ENCODE results near the gene FUT1.

Gene FUT1

DNA sequence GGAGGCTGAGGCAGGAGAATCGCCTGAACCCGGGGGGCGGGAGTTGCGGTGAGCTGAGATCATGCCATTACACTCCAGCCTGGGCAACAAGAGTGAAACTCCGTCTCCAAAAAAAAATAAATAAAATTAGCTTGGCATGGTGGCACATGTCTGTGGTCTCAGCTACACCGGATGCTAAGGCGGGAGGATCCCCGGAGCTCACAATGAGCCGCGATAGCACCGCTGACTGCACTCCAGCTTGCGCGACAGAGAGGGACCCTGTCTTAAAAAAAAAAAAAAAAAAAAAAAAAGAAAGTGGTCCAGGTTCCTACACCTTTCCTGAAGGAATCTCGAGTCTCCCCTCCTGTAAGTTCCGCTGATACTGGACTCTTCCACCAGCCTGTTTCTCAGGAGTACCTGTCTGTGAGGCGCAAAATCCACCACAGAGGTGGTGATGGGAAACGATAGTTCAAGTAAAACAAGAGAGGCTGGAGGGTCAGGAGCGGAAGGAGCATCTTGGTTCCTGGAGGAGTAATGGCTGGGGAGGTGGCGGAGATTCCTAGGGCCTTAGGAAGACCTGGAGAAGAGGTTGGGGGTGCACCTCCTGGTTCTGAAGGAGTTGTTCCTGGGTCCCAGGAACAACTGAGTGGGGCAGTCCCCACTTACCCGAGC is 471 bp downstream of the FUT1 start:
- no peaks in the 10 kb centered on the region for H3K9me3 ChIP-seq (ENCODE audit: control insufficient read depth in 1 of 2, low read length in 2 of 2)
- peak overlapping the region; percentile 26 for H3K27ac ChIP-seq (ENCODE audit: low read depth, low read length)
- H3K27me3 ChIP-seq (ENCODE audit: control insufficient read depth in 1 of 2, insufficient read depth in 2 of 2, low read length in 2 of 2) = peaks cover 0 to 3% of the 10 kb centered on the region in 2 donors
- peaks cover 0 to 4% of the 10 kb centered on the region in 2 donors for H3K36me3 ChIP-seq (ENCODE audit: control insufficient read depth in 1 of 2, insufficient read depth in 2 of 2, low read length in 2 of 2)
- peaks cover 5 to 15% of the 10 kb centered on the region in 2 donors for H3K4me1 ChIP-seq (ENCODE audit: control insufficient read depth in 1 of 2, insufficient read depth in 2 of 2, low read length in 2 of 2)
- H3K4me3 ChIP-seq (ENCODE audit: low read depth in 1 of 2, low read length in 2 of 2) = peak overlapping the region; percentile 34 to 59
- H3K9ac ChIP-seq (ENCODE audit: low read depth in 1 of 2, low read length in 2 of 2) = peak overlapping the region; percentile 23 to 64

DNA sequence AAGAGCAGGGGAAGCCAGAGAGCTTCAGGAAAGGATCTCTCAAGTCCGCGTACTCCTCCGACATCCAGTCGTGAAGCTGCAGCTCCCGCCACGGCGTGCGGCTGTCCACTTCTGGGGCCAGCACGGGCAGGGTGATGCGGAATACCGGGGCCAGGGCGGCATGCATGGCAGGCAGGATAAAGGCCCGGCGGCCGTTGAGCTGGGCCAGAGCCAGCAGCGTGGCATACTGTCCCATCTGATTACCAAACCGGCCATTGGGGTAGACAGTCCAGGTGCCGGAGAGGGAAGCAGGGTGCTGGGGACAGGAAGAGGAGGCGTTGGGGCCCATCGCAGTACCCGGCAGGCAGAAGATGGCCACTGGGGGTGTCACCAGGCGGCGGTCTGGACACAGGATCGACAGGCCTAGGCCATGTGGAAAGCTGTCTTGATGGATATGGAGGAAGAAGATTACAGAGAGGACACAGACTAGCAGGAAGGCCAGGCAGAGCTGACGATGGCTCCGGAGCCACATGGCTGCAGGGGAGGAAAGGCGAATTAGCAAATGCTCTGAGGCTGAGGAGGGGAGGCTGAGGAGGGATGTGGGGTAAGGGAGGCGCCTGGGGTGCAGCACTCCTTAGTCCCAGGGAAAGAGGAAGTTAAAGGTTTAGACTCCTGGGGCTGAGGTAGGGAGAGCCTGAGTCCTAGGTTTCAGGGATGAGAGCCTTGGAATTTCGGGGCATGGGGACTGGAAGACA is 1.5 kb downstream of the FUT1 start:
- no peaks in the 10 kb centered on the region for H3K9me3 ChIP-seq (ENCODE audit: control insufficient read depth in 1 of 2, low read length in 2 of 2)
- H3K4me3 ChIP-seq (ENCODE audit: low read depth in 1 of 2, low read length in 2 of 2) = no peak overlapping the region
- H3K27ac ChIP-seq (ENCODE audit: low read depth, low read length) = no peak overlapping the region
- no peak overlapping the region for H3K9ac ChIP-seq (ENCODE audit: low read depth in 1 of 2, low read length in 2 of 2)
- H3K4me1 ChIP-seq (ENCODE audit: control insufficient read depth in 1 of 2, insufficient read depth in 2 of 2, low read length in 2 of 2) = peaks cover 5 to 15% of the 10 kb centered on the region in 2 donors
- peaks cover 0 to 3% of the 10 kb centered on the region in 2 donors for H3K27me3 ChIP-seq (ENCODE audit: control insufficient read depth in 1 of 2, insufficient read depth in 2 of 2, low read length in 2 of 2)
- peaks cover 0 to 4% of the 10 kb centered on the region in 2 donors for H3K36me3 ChIP-seq (ENCODE audit: control insufficient read depth in 1 of 2, insufficient read depth in 2 of 2, low read length in 2 of 2)

DNA sequence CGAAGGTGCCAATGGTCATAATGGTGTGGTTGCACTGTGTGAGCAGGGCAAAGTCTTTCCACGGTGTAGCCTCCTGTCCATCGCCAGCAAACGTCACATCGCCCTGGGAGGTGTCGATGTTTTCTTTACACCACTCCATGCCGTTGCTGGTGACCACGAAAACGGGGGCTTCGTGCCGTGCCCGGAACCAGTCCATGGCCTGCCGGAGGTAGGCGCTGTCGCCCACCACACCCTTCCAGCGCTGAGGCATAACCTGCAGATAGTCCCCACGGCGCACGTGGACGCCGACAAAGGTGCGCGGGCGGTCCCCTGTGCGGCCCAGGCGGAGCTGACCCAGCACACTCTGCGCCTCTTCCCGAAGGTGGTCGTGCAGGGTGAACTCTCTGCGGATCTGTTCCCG is 2.1 kb downstream of the FUT1 start:
- Histone ChIP-seq H3K4me1 (ENCODE audit: control insufficient read depth in 1 of 2, insufficient read depth in 2 of 2, low read length in 2 of 2) (peaks cover 5 to 15% of the 10 kb centered on the region in 2 donors), H3K4me3 (ENCODE audit: low read depth in 1 of 2, low read length in 2 of 2) (no peak overlapping the region), H3K9me3 (ENCODE audit: control insufficient read depth in 1 of 2, low read length in 2 of 2) (no peaks in the 10 kb centered on the region), H3K27ac (ENCODE audit: low read depth, low read length) (no peak overlapping the region), H3K36me3 (ENCODE audit: control insufficient read depth in 1 of 2, insufficient read depth in 2 of 2, low read length in 2 of 2) (peaks cover 0 to 4% of the 10 kb centered on the region in 2 donors), H3K27me3 (ENCODE audit: control insufficient read depth in 1 of 2, insufficient read depth in 2 of 2, low read length in 2 of 2) (peaks cover 0 to 3% of the 10 kb centered on the region in 2 donors), H3K9ac (ENCODE audit: low read depth in 1 of 2, low read length in 2 of 2) (no peak overlapping the region)

DNA sequence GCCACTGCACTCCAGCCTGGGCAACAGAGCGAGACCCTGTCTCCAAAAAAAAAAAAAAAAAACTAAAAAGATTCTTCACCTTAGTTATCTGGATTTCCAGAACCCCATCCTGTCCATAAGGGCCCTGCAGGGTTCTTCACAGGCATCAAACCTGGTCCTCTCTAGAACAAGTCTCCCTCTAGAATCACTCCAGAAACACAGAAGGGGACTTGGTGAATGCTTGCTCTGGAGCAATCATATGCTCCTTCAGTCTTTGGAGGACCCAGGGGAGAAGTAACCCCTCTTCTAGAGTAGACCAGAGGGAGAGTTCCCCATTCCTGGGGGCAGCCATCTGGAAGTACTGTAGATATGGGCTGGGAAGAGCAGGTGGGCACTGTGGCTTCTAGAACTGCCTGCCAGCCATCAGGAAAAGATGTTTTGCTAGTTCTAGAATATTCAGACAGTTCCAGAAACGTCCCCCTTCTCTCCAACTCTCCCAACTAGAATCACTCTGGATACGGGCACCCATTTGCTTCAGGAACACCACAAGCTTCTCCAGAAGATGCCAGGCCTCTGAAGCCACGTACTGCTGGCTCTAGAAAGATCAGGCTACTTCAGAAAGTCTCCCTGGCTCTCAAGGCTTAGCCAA is 2.8 kb downstream of the FUT1 start:
- H3K9me3 ChIP-seq (ENCODE audit: control insufficient read depth in 1 of 2, low read length in 2 of 2) = no peaks in the 10 kb centered on the region
- no peak overlapping the region for H3K4me3 ChIP-seq (ENCODE audit: low read depth in 1 of 2, low read length in 2 of 2)
- H3K4me1 ChIP-seq (ENCODE audit: control insufficient read depth in 1 of 2, insufficient read depth in 2 of 2, low read length in 2 of 2) = peaks cover 5 to 15% of the 10 kb centered on the region in 2 donors
- H3K9ac ChIP-seq (ENCODE audit: low read depth in 1 of 2, low read length in 2 of 2) = no peak overlapping the region
- H3K36me3 ChIP-seq (ENCODE audit: control insufficient read depth in 1 of 2, insufficient read depth in 2 of 2, low read length in 2 of 2) = peaks cover 0 to 4% of the 10 kb centered on the region in 2 donors
- H3K27ac ChIP-seq (ENCODE audit: low read depth, low read length) = no peak overlapping the region
- peaks cover 0 to 3% of the 10 kb centered on the region in 2 donors for H3K27me3 ChIP-seq (ENCODE audit: control insufficient read depth in 1 of 2, insufficient read depth in 2 of 2, low read length in 2 of 2)

DNA sequence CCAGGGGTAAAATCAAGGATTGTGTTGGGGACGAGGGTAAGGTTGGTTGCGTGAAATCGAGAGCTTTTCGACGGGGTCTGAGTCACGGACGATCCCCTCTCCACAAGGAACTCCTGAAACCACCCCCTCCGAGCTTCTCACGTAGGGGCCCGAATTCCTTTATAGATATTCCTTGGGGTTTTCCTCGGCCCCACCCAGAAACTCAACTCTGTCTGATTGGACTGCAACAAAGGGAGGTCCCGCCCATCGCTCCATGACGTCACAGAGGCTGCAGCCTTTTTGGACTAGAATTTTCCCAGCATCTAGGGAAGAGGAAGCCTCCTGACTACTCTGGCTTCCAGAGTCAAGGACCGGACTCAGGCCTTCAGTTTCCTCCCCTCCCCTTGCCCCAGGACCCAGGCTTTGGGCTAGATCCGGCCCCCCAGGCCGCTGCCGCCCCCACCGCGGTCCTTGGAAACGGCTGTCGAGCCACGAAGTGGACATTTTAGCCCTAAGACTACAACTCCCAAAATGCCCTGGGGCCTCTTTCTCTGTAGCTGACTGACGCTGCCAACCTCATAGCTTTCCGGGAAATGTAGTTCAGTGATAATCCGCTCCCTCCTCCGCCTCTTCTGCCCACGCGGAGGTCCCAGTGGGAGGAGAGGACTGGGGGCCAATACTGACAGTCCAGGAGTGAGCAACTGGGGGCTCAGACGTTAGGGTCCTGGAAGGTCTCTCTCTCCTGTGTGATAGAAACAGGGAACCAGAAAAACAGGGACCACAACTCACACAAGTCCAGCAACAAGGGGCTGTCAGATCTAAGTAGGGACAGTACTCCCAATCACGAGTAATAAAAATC is 5.5 kb downstream of the FUT1 start, which contains the start of gene IZUMO1:
Gene IZUMO1, minus strand, starts transcription at position 172 of the 838 bp plus-strand sequence. CDS start 1,050 bp downstream, outside the sequence.
- H3K27me3 ChIP-seq (ENCODE audit: control insufficient read depth in 1 of 2, insufficient read depth in 2 of 2, low read length in 2 of 2) = peaks cover 0 to 3% of the 10 kb centered on the region in 2 donors
- H3K27ac ChIP-seq (ENCODE audit: low read depth, low read length) = peak within 1 kb of the TSS; percentile 18
- H3K4me1 ChIP-seq (ENCODE audit: control insufficient read depth in 1 of 2, insufficient read depth in 2 of 2, low read length in 2 of 2) = peaks cover 0 to 2% of the 10 kb centered on the region in 2 donors
- no peak within 1 kb of the TSS for H3K9ac ChIP-seq (ENCODE audit: low read depth in 1 of 2, low read length in 2 of 2)
- H3K9me3 ChIP-seq (ENCODE audit: control insufficient read depth in 1 of 2, low read length in 2 of 2) = no peaks in the 10 kb centered on the region
- peak within 1 kb of the TSS; percentile 36 to 53 for H3K4me3 ChIP-seq (ENCODE audit: low read depth in 1 of 2, low read length in 2 of 2)
- H3K36me3 ChIP-seq (ENCODE audit: control insufficient read depth in 1 of 2, insufficient read depth in 2 of 2, low read length in 2 of 2) = peaks cover 0 to 4% of the 10 kb centered on the region in 2 donors

DNA sequence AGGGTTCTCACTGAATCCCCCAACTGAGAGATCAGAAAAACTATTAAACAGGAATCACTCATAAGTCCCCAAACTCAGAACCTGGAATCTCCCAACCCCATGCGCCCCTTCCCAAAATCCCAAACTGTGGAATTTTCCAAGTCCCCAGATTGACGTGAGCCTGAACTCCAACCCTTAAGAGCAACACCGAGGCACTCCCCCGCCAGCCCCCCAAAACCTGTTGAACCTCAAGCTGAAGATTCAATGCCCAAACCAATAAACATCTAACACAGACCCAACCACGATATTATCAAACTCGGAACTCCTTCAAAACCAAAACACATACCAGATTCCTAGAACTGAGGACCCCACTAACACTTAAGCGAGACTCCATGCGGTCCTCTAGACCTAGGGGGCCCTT is 6.3 kb downstream of the FUT1 start:
- Histone ChIP-seq H3K9ac (ENCODE audit: low read depth in 1 of 2, low read length in 2 of 2) (no peak overlapping the region), H3K27me3 (ENCODE audit: control insufficient read depth in 1 of 2, insufficient read depth in 2 of 2, low read length in 2 of 2) (peaks cover 0 to 3% of the 10 kb centered on the region in 2 donors), H3K27ac (ENCODE audit: low read depth, low read length) (no peak overlapping the region), H3K4me1 (ENCODE audit: control insufficient read depth in 1 of 2, insufficient read depth in 2 of 2, low read length in 2 of 2) (peaks cover 4 to 6% of the 10 kb centered on the region in 2 donors), H3K9me3 (ENCODE audit: control insufficient read depth in 1 of 2, low read length in 2 of 2) (no peaks in the 10 kb centered on the region), H3K36me3 (ENCODE audit: control insufficient read depth in 1 of 2, insufficient read depth in 2 of 2, low read length in 2 of 2) (peaks cover 0 to 4% of the 10 kb centered on the region in 2 donors), H3K4me3 (ENCODE audit: low read depth in 1 of 2, low read length in 2 of 2) (peak overlapping the region in 1 of 2 donors; percentile 36)

DNA sequence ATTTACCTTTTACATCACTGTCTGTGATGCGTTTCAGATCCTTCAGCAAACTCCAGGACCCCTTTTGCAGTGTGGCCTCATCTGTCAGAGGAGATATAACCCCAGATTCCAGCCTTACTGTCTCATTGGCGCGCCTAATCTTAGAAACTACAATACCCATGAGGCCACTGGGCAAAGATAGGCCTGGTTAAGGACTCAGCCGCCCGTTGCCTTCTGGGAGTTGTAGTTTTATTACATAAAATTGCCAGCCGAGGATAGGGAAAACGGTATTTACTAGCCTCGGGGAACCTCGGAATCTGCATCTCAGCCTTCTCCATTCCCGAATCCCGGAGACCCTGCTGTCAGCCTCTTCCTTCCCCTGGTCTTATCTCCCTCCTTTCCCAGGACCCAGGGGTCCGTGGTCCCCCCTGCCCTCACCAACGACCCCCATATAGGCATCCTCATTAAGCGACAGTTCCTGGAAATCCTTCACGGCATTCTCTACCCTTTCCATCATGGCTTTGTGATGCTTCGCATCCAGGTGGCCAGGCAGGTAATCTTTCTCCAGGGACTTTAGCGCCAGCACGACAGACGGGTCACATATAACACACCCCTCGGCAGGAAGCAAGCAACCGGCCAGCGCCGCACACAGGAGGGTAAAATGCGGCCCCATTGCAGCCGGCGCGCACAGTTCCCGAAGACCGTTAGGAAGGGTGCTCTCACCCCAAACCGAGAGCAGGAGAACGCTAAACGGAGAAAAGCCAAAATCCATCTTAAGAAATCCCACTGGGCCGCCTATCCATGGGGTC is 7.0 kb downstream of the FUT1 start:
- H3K27ac ChIP-seq (ENCODE audit: low read depth, low read length) = no peak overlapping the region

DNA sequence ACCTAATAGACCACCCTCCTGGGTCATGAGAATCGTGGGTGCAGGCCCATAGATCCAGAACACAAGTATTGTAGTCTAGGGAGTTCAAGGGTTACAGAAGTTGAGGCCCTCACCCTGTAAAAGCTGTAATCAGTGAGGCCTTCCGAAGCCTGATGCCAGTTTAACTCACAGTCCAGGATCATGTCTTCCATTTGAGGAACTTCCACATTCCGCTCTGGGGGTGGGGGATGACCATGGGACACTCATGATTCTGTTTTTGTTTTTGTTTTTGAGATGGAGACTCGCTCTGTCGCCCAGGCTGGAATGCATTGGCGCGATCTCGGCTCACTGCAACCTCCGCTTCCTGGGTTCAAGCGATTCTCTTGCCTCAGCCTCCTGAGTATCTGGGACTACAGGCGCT is 10.3 kb downstream of the FUT1 start:
- H3K9me3 ChIP-seq (ENCODE audit: control insufficient read depth in 1 of 2, low read length in 2 of 2) = no peaks in the 10 kb centered on the region
- H3K27ac ChIP-seq (ENCODE audit: low read depth, low read length) = no peak overlapping the region
- no peak overlapping the region for H3K9ac ChIP-seq (ENCODE audit: low read depth in 1 of 2, low read length in 2 of 2)
- H3K4me1 ChIP-seq (ENCODE audit: control insufficient read depth in 1 of 2, insufficient read depth in 2 of 2, low read length in 2 of 2) = peaks cover 21 to 22% of the 10 kb centered on the region in 2 donors
- no peaks in the 10 kb centered on the region for H3K36me3 ChIP-seq (ENCODE audit: control insufficient read depth in 1 of 2, insufficient read depth in 2 of 2, low read length in 2 of 2)
- peaks cover 0 to 5% of the 10 kb centered on the region in 2 donors for H3K27me3 ChIP-seq (ENCODE audit: control insufficient read depth in 1 of 2, insufficient read depth in 2 of 2, low read length in 2 of 2)
- no peak overlapping the region for H3K4me3 ChIP-seq (ENCODE audit: low read depth in 1 of 2, low read length in 2 of 2)

More for the DNA sequence above, 7.0 kb downstream of the FUT1 start:
- Histone ChIP-seq H3K27me3 (ENCODE audit: control insufficient read depth in 1 of 2, insufficient read depth in 2 of 2, low read length in 2 of 2) (no peaks in the 10 kb centered on the region), H3K9me3 (ENCODE audit: control insufficient read depth in 1 of 2, low read length in 2 of 2) (no peaks in the 10 kb centered on the region), H3K9ac (ENCODE audit: low read depth in 1 of 2, low read length in 2 of 2) (no peak overlapping the region), H3K4me1 (ENCODE audit: control insufficient read depth in 1 of 2, insufficient read depth in 2 of 2, low read length in 2 of 2) (peaks cover 11 to 13% of the 10 kb centered on the region in 2 donors), H3K36me3 (ENCODE audit: control insufficient read depth in 1 of 2, insufficient read depth in 2 of 2, low read length in 2 of 2) (peaks cover 0 to 4% of the 10 kb centered on the region in 2 donors), H3K4me3 (ENCODE audit: low read depth in 1 of 2, low read length in 2 of 2) (no peak overlapping the region)
